Pons (tissue), 1 donor: Measurements from ENCODE around the gene LYZL6.
"Not testable (repeated sequence)": the region's sequence is repeated elsewhere in the genome, so short reads cannot be mapped to it uniquely, and the experiment has no call there.

Experiments used
- DNase-seq: peaks from one replicate; pipeline ENCODE4 v3.0.0-alpha.2; 2016; ENCODE audit warnings: low spot score

The LYZL6 gene

DNA sequence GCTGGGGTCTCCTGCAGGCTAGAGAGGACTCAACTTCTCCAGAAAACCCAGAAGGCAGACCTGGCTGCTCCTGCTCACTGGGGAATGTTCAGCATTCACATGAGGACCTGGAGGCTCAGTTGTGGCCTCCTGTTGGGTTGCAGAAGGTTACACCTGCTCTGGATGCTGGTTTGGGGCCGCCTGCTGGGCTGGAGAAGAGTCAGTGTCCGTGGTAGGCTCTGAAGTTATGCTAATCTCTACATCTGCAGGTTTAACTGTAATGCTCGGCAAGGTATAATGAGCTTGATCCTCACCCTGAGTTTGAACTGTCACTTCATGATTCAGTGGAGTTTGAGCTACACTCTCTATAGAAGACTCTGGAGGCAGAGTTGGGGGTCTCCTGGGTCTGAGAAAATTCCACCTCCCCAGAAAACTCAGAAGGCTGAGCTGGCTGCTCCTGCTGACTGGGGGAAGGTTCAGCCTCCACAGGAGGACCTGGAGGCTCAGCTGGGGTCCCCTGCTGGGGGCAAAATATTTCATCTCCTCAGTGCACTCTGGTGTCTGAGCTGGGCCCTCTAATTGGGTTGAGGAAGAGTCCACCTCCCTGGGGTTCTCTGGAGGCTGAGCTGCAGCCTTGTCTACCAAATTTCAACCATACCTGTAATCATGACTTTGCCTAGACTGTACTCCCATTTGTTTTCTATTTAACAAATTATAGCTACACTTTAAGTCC lies 36.4 kb downstream of the LYZL6 start:
- DNase-seq = no peak

GRCh38 chr17:35906191-35906925 lies 37.2 kb downstream of the LYZL6 start:
- DNase-seq = no peak

GRCh38 chr17:35903451-35903850 lies 40.1 kb downstream of the LYZL6 start:
- DNase-seq = no peak

- no peak for DNase-seq
These were observed 41.8 kb downstream of the LYZL6 start for GRCh38 chr17:35901631-35902175.

GRCh38 chr17:35900708-35901480 lies 42.6 kb downstream of the LYZL6 start:
- DNase-seq = no peak

DNA sequence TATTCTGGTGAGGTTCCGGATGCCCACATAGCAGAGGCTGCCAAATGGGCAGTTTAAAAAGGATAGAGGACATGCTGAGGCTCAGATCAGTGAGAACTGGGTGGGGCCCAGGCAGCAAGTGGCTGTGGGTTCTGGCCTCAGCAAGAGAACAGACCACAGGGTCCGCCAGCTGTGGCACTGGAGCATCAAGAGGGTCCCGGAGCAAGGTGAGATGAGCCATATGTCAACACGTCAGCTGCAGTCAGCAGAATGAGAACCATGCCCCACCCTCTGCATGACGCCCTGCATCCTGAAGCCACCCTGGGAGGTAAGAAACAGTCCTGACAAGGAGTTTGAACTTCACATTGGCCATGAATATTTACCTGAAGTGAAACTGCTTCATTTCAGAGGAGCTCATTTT lies 43.2 kb downstream of the LYZL6 start:
- no peak for DNase-seq

- DNase-seq = no peak
These were observed 45.0 kb downstream of the LYZL6 start for GRCh38 chr17:35898283-35899070.

DNA sequence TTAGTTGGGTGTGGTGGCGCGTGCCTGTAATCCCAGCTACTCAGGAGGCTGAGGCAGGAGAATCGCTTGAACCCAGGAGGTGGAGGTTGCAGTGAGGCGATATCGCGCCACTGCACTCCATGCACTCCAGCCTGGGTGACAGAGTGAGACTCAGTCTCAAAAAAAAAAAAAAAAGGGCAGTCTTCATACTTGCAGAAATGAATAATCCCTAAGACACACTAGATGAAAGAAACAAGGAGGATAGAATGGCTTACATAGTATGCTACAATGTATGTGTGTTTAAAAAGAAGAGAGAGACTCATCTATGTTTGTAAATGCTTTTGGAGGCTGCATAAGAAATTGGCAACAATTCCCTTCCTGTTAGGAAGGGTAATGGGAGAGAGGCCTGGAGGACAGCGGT lies 45.7 kb downstream of the LYZL6 start:
- DNase-seq = not testable (repeated sequence)

GRCh38 chr17:35895636-35896587 lies 47.6 kb downstream of the LYZL6 start:
- no peak for DNase-seq

GRCh38 chr17:35894206-35894605 lies 49.3 kb downstream of the LYZL6 start:
- no peak for DNase-seq

GRCh38 chr17:35893751-35894150 lies 49.8 kb downstream of the LYZL6 start:
- no peak for DNase-seq

- DNase-seq = no peak
These were observed 51.1 kb downstream of the LYZL6 start for GRCh38 chr17:35892091-35893035.

GRCh38 chr17:35891269-35891668 lies 52.2 kb downstream of the LYZL6 start:
- DNase-seq = no peak

- DNase-seq = no peak
These were observed 52.7 kb downstream of the LYZL6 start for GRCh38 chr17:35890774-35891155.

DNA sequence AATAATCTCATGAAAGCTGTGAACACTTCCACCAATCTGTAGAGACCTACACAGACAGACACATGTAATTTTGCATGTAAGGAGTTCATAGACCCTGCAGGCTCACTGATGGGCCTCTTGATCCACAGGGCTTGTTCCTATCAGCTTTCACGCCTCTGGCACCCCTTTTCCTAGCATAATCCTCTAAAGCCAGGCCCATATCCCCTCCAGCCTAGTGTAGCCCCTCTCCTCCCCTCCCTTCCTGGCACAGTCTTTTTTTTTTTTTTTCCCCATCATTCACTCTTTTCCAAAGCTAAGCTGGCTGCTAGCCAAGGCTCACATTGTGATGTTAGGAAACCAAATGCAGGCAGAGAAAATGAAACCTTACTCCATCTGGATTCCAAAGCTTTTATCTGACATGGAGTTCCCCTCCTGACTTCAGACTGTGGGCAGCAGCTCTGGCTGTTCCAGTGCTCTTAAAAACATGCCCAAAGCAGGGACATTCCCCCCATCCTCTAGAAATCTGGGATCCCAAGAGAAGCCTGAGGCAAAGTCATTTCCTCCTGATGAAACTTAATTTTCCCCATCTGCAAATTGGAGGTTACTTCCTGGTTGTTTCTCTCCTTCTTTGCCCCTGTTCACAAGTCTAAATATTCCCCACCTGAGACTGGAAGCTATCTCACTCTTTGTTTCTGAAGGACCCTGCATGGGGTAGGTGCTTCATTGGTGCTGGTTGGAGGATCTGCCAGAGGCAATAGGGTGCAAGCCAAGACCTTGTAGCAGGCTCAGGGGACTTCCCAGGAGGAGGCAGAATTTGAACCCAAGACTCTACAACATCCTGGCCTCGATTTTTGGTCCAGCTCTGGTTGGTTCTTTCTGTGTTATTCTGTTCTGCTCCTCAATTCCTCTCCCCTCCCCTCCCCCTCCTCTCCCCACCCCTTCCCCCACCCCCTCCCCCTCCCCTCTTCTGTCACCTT lies 53.4 kb downstream of the LYZL6 start:
- no peak for DNase-seq

GRCh38 chr17:35889241-35889640 lies 54.3 kb downstream of the LYZL6 start:
- DNase-seq = no peak
